NCI-H2227 (cell line): Measurements from ENCODE around the gene CNTNAP2.
A peak's percentile ranks its signal among the peaks of the same experiment; 100 is the strongest.

Experiments used
- DNase-seq: peaks from one replicate; lab custom pipeline; 2025; ENCODE audit not compliant: unreplicated experiment; lab: John Stamatoyannopoulos, UW

Gene CNTNAP2

GRCh38 chr7:146116521-146117222, at the start of gene CNTNAP2:
TSS of gene CNTNAP2 (plus strand) at chr7:146116801. CDS start at chr7:146116877, 76 bp downstream.
- peak; percentile 89 for DNase-seq

- peak; percentile 40 for DNase-seq
Observed at GRCh38 chr7:146067880-146068279, 48.7 kb upstream of the CNTNAP2 start.

GRCh38 chr7:146074195-146074765, 42.3 kb upstream of the CNTNAP2 start:
- no peak for DNase-seq

- peak; percentile 52 for DNase-seq
Observed at GRCh38 chr7:146076344-146076743, 40.3 kb upstream of the CNTNAP2 start.

DNA sequence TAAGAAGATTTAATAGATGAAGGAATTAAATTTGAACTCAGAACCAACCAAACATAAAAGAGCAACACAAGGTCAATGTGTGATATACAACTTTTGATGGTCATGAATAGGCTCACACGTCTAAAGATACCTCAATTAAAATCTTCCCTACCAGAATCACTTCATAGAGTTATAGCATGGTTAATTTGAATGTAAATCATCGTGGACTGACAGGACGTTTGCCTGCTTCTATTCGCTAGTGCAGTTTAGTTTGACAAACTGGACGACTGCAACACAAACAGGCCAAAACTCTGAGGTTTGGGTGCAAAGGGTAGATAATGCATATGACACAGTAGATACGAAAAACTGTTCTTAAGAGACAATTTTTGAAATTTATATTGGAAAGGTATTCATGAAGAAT, 32.5 kb upstream of the CNTNAP2 start:
- DNase-seq, result no peak

GRCh38 chr7:146090023-146090645, 26.5 kb upstream of the CNTNAP2 start:
- DNase-seq, result peak; percentile 57

GRCh38 chr7:146094356-146094755, 22.2 kb upstream of the CNTNAP2 start:
- DNase-seq, result no peak

DNA sequence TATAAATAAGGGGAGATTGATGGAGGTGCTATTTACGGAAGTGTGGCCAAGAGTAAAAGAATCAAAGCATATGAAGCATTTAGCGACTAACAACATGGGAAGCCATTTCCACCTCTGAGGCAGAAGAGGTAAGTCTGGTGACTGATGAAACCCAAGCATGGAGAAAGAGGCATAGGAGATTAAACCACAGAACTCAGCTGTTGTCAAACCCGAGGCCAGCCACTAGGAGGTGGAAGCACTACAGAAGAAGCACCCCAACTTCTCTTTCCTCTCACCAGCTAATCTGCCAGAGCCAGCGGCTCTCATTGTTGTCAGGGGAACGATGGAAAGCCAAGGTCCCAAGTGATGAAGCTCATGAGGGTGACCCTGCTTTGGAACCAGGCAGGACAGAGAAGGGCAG, 19.6 kb upstream of the CNTNAP2 start:
- DNase-seq, result no peak

DNA sequence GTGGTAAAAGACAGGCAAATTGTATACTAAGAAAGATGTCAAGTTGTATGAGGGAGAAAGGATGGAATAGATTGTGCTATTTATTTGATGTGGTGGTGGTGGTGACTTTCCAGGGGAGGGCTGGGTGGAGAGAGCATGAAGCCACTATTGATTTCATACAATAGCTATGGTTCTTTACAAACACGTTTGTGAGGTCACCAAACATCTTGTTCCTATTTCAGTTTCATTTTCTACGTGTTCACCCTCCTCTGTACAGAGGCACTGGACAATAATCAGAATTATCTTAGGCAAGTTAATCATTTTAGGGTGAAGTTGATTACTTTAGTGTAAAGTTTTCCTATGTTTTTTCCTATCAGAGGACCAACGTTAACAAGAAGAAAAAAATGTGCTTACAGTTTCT, 10.3 kb upstream of the CNTNAP2 start:
- DNase-seq, result no peak

DNA sequence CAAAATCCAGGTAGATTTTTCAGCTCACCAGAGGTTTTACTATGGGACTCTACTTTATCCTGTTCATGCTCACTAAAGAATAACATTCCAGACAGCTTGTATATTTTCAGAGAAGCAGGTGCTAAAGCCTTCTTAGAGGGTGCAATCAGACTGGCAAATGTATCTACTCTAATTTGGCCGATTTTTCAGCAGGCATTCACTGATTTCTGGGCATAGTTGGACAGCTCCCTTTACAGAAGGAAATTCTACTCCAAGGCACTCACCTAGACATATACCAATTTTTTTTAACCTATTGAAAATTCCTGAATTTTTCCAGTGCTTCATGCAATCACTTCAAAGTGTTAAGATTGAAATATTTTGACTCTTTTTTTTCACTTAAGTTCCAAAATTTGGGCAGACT, 3.8 kb upstream of the CNTNAP2 start:
- DNase-seq, result no peak

DNA sequence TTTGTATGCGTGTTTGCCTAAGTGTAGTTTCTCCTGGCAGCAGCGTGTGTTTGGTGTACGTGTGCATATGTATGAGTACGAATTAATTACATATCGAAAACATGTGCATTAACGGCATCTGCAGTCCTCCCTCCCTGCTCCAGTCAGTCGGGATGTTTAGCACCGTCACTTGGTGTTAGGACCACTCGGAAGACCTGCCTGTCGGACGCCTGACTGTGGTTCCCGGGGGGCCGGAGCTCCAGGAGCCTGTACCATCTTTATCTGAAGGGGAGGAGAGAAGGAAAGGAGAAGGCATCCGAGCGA, 1.1 kb upstream of the CNTNAP2 start:
- DNase-seq, result no peak

DNA sequence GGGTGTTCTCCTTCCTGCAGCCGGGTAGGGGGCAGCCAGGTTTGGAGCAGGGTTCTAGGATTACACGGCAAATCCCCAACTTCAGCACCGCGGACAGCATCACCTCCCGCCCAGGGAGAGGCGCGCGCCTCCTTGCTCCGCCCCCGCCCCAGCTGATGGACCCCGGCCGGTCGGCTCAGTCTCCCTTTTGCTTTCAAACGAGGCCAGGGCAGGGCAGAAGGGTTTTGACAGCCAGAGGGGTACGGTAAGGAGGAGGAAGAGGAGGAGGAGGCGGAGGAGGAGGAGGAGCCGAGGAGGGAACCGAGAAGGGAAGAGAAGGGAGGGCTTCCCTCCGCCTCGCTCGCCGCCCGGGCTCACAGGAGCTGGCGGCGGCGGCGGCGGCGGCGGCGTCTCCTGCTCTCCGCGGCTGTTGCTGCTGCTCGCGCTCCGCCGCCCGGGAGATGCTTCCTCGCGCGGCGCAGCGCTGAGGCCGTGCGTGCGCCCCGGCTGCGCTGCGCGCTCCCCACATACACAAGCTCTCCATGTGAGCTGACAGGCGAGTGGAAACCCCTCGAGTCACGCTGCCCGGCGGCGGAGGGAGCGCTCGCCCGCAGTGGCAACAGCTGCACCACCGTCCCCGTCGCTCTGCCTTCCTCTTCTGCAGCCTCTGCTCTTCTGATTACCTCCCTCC, 615 bp upstream of the CNTNAP2 start:
- DNase-seq, result peak; percentile 89

DNA sequence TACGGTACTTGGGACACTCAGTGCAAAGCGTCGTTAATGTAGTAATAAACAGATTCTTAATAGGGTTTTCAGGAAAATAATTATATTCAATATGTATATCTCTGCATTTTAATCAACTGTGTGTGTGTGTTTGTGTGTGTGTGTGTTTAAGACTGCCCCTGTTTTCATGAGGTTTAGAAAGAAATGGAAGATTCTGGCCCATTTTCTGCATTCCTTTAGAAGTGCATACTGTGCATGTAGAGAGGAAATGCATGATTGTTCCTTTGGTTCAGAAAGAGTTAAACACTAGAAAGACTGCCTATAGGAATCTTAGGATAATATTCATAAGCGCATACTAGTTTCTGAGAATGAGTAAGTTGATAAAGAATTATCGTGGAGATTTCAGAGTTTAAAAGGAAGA, 975 bp downstream of the CNTNAP2 start:
- no peak for DNase-seq

- DNase-seq, result no peak
Observed at GRCh38 chr7:146119002-146119401, 2.4 kb downstream of the CNTNAP2 start.

- no peak for DNase-seq
Observed at GRCh38 chr7:146123715-146124114, 7.1 kb downstream of the CNTNAP2 start.

DNA sequence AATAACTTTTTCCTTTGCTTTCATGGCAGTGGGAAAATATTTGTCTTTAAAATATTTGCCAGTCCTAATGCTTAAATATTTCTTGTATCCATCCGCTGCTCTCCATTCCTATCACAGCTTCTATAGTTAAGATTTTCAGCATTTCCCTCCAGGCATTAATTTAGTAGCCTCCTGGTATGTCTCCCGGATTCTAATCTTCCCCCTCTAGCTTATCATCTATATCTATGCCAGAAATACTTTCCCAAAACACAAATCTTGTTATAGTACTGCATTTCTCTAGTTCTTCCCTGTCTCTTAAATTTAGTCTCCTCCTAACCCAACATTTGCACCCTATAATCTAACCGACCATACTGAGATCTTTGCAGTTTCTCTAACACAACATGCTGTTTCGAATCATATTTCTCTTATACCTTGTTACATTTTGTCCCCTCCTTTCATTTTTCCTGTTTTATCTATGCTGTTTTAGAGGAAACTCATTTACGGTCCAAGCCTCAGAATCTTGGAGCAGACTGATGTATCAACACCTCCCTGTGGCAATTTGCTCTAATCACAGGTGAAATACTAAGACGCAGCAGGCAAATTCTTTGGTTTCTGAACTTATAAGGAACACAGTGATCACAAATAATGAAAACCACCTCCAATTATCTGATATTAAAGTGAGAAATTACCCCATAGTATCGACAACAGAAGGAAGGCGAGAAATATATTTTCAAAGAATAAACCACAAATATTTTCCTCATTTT, 10.3 kb downstream of the CNTNAP2 start:
- no peak for DNase-seq

DNA sequence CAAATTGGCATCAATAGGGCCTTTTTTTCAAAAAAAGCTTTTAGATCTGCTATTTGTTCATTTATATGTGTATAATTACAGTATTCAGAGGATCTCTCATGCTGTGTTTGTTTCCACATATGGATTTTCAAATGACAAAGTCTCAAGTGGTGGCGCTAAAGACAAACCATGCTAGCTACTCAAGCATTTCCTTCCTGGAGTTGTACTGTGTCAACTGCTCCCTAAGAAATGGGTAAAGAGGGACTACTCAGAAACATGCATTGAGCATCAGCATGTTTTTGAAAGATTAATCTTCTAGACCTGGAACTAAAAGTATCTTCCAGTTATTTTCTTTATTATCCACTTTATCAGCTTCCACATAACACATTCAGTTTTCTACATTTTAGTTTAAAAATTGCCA, 12.7 kb downstream of the CNTNAP2 start:
- peak; percentile 16 for DNase-seq

DNA sequence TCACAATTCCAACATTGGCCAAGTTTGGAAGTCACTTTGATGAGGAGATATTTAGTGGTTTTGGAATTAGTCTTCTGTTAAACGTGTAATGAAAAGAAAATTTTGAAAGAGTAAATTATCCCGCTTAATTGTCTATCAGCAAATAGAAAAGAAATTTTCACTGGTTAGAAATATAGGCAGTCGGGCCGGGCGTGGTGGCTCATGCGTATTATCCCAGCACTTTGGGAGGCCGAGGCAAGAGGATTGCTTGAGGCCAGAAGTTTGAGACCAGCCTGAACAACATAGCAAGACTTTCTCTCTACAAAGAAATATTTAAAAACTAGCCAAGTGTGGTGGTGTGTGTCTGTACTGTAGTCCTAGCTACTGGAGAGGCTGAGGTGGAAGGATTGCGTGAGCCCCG, 13.4 kb downstream of the CNTNAP2 start:
- no peak for DNase-seq

- no peak for DNase-seq
Observed at GRCh38 chr7:146131701-146132100, 15.1 kb downstream of the CNTNAP2 start.

- no peak for DNase-seq
Observed at GRCh38 chr7:146136357-146136875, 19.8 kb downstream of the CNTNAP2 start.

DNA sequence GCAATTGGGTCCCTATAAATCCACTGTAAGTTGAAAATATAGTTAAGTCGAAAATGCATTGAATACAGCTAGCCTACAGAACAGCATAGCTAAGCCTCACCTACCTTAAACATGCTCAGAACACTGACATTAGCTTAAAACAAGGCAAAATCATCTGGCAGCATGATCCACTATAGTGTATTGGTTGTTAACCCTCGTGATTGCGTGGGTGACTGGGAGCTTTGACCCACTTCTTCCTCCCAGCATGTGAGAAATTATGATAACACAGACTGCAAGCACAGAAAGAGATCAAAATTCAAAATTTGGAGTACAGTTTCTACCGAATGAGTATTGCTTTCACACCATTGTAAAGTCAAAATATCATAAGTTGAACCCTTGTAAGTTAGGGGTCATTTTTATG, 22.3 kb downstream of the CNTNAP2 start:
- DNase-seq, result no peak
